NCI-H2081 treated with DMSO at 0.1 percent for 48 hours (cell line): ENCODE results near the gene PADI3.

ENCODE experiments used
- DNase-seq: peaks from one replicate; lab custom pipeline; 2025; lab: John Stamatoyannopoulos, UW

The PADI3 gene

GRCh38 chr1:17272646-17273045, 23.7 kb downstream of the PADI3 start:
- no peak for DNase-seq

DNA sequence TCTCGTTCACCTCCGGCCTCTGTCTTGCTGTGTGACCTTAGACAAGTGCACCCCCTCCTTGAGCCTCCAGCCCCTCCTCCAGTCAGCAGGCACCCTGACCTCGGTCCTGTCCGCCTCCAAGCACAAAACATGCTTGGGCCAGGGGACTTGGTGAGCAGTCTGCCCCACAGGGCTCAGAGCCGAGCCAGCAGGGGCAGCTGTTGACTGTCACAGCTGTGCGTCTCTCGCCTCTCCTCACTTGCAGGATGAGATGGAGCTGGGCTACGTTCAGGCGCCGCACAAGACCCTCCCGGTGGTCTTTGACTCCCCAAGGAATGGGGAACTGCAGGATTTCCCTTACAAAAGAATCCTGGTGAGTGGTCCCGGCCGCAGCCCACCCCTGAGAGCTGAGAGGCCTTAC, 24.2 kb downstream of the PADI3 start:
- DNase-seq: no peak

- DNase-seq: no peak
Observed at GRCh38 chr1:17274186-17275170, 25.6 kb downstream of the PADI3 start.

GRCh38 chr1:17276568-17276967, 27.7 kb downstream of the PADI3 start:
- DNase-seq: no peak

DNA sequence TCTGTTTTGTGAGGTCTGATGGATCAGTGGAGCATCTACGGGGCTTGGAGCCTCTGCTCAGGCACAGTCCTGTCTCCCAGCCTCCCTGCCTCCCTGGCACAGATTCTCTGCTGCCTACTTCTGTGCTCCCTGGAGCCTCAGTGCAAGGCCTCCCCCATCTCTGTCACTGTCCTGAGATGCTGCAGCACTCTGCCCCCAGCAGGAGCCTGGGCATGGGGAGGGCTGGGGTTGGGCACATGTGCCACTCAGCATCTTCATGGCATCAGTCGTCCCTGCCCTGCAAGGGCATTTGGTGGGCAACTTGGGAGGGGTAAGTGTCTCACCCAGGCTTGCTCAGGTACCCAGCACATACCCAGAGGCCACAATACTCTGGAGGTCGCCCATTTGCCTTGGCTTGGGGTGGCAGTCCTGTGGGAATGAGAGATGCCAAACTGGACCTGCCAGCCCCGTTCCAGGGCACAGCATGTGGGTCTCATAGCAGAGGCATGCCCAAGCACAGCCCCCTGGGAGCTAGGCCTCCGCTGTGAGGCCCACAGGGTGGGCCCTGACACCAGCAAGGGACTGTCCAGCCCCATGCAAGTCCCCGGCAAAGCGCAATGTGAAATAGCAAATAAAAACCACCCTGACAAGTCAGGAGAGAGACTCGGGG, 28.7 kb downstream of the PADI3 start:
- no peak for DNase-seq

- DNase-seq: no peak
Observed at GRCh38 chr1:17278996-17279830, 30.3 kb downstream of the PADI3 start.

DNA sequence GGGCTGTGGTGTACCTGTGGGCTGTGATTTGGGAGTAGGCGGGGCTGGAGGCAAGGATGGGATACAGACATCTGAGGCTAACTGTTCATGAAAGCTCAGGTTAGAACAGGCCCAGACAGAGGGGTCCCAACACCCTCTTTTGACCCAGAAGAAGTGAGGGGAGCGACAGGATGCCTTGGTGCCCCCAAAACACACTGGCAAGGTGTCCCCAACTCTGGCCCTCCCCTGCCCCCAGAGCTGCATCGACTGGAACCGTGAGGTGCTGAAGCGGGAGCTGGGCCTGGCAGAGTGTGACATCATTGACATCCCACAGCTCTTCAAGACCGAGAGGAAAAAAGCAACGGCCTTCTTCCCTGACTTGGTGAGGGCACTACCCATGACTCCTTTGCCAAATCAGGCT, 31.5 kb downstream of the PADI3 start:
- no peak for DNase-seq

- no peak for DNase-seq
Observed at GRCh38 chr1:17280894-17281293, 32.0 kb downstream of the PADI3 start.

DNA sequence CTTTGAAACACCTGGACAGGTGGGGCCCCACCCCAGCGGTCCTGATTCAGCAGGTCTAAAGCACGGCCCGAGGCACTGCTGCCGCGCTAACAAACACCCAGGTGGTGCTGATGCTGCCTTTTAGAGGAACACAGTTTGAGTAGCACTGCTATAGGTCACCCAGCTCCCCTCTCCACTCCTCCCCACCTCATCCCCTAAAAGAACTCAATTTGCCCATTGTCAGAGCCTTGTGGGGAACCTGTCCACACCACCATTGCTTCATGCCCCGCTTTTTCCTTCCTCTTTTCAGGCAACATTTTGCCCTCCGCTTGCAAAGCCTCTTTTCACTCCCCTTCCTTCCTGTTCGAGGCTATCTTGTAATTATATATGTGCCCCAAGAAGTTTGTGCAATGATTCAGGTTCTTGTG, 32.9 kb downstream of the PADI3 start:
- DNase-seq: no peak

GRCh38 chr1:17282836-17283235, 33.9 kb downstream of the PADI3 start:
- no peak for DNase-seq

- no peak for DNase-seq
Observed at GRCh38 chr1:17286646-17287045, 37.7 kb downstream of the PADI3 start.

DNA sequence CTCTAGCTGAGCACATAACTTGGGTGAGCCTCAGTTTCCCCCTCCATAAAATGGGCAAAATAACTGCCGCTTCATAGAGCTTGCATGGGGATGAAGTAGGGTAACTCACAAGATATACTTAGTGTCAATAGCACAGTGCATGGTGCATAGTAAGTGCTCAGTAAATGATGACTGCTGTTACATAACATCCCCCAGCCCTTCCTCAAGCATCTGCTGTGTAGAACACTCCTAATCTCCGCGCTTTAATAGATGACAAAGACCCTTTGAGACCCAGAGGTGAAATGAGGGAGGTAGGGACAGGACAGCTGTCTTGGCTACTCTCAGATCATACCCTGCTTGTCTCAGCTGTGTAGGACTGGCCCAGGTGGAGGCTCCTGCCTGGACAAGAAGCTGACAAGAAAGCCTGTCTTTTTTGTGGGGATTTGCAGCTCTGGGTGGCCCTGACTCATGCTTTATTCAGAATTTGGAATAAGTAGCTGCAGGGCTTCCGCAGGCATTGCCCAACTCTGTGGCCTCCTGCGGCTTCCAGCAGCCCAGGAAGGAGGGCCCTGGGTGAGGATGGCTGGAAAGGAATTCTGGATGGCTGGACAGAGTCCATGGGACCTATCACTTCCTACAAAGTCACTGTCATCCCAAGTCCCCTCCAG, 38.4 kb downstream of the PADI3 start:
- no peak for DNase-seq

DNA sequence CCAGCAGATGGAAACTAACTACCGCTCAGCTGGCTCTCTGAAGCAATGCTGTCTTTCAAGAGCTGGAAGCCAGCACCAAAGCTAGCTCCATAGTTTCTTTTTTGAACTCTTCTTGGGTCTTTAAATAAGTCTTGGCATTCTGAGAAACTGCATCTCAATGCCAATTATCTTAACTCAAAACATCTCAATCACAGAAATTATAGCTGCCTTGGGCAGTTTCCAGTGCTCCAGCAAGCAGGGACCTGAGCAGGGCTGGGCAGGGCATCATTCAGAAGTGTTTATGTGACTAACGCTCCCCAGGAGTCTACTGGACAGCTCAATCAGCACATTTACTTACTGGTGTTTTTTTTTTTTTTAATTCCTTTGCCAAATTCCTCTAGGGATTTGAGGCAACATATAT, 40.8 kb downstream of the PADI3 start:
- DNase-seq: no peak

DNA sequence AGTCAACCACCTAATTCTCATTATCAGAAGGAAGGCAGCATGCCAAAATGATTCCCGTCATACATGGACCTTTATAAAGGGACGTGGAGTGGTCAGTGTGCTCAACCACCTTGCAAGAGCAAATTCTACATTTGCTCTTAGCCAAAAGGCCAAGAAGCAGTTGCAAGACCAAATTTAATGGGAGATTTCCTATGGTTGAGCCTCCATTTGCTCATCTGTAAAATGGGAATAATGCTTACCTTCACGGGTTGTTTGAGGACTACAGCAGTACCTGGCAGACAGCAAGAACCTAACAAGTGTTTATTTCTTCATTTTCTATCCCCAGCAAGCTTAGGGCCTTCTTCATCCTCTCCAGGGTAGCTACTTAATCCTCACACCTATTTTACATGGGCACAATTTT, 41.7 kb downstream of the PADI3 start:
- DNase-seq: no peak

DNA sequence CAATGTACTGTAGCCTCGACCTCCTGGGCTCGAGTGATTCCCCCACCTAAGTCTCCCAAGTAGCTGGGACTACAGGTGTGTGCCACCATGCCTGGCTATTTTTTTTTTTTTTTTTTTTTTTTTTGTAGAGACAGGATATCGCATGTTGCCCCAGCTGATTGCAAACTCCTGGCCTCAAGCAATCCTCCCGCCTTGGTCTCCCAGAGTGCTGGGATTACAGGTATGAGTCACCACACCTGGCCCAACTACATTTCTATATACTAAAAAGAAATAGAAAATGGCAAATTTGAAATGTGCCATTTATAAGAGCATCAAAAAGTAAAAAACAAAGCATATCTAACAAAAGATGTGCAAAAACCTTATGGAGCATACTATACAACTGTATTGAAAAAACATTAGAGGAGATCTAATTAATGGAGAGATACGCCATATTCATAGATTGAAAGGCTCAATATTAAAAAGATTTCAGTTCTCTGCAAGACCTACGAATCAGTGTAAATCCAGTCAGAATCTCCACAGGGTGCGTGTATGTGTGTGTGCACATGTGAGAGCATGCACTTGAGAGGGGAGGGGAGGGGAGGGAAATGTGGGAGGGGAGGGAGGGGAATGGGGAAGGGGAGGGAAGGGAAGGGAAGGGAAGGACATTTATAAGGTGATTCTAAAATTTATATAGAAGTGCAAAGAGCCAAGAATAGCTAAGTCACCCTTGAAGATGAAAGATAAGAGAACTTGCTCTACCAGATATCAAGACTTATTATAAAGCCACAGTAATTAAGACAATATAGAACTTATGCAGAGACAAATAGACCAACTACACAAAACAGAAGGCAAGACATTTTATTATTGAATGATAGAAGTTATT, 43.6 kb downstream of the PADI3 start:
- no peak for DNase-seq

DNA sequence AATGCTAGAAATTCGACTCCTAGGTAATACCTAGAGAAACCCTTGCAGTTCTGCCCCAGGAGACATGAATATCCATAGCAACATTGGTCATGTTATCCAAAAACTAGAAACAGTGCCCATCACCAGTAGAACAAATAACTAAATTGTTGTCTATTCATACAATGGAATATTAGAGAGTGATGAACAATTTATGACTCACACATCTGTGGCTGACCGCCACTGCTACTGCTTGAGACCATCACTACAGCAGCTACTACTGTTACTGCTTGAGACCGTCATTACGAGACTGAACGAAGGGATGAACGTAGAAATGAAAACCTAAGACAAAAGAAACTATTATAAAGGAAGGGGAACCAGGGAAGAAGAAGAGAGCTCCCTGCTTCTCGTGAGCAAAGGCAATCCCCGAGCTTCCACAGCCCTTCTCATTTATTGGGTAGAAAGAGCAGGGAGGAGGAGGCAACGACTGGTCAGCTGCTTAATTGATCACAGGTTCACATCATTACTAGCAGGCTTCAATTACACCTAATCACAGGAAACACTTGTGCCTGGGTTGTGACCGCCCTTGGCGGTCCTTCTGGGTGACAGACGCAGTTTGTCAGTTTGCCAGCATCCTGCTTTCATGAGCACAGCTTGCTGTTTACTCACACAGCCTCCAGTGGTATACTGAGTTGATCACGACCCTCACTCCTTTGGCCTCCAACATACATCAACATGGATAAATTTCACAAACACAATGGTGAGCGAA, 45.0 kb downstream of the PADI3 start:
- DNase-seq: no peak

GRCh38 chr1:17295292-17295691, 46.4 kb downstream of the PADI3 start:
- DNase-seq: no peak

DNA sequence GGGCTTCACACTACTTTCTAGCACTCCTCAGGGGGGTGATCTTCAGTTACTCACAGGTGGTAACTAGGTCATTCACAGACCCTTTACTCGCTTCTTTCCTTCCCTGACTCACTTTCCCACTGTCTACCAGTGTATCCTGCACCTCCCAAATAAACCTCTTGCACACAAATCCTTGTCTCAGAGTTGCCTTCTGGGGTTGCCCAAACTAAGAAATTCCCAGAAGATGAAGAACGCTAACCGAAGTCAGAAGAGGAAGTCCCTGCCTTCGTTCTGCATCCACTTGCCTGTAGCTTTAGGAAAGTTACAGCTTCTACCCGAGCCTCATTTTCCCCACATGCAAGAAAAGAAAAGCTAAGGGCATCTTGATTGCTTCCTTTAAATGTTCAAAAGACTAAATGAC, 47.2 kb downstream of the PADI3 start:
- DNase-seq: no peak

DNA sequence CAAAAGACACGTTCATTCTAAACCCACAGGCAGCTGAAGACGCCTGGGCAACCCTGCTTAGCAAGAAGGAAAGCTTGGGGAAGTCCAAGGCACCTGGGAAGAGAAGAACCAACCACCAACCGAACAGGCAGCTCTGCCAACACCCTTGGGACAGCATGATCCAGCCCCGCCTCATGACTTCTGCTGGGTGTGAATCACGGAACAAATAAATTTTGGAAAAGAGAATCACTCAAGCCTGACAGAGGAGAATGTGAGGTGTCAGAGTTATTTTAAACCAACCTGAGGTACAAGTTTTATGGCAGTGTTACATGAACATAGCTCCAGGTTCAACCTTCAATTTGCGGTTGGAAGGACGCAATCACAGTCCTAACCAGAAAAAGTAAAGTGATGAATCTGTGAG, 49.1 kb downstream of the PADI3 start:
- no peak for DNase-seq

- no peak for DNase-seq
Observed at GRCh38 chr1:17301767-17302166, 52.9 kb downstream of the PADI3 start.
